NCI-H1092 (cell line): ENCODE results near the gene KCP.
"Not testable (repeated sequence)": the region's sequence is repeated elsewhere in the genome, so short reads cannot be mapped to it uniquely, and the experiment has no call there.

Experiments used
- DNase-seq: peaks from one replicate; lab custom pipeline; 2025; lab: John Stamatoyannopoulos, UW

The KCP gene

GRCh38 chr7:128921866-128922440 is 11.4 kb upstream of the KCP start:
- DNase-seq: no peak

GRCh38 chr7:128920913-128921582 is 10.5 kb upstream of the KCP start:
- no peak for DNase-seq

- no peak for DNase-seq
Observed at GRCh38 chr7:128919881-128920799, 9.6 kb upstream of the KCP start.

- DNase-seq: no peak
Observed at GRCh38 chr7:128919241-128919640, 8.7 kb upstream of the KCP start.

- DNase-seq: no peak
Observed at GRCh38 chr7:128918016-128918665, 7.6 kb upstream of the KCP start.

- no peak for DNase-seq
Observed at GRCh38 chr7:128917122-128917521, 6.6 kb upstream of the KCP start.

- no peak for DNase-seq
Observed at GRCh38 chr7:128916643-128916915, 6.1 kb upstream of the KCP start.

GRCh38 chr7:128915841-128916642 is 5.5 kb upstream of the KCP start:
- no peak for DNase-seq

GRCh38 chr7:128915271-128915819 is 4.8 kb upstream of the KCP start:
- DNase-seq: no peak

GRCh38 chr7:128914566-128915151 is 4.2 kb upstream of the KCP start:
- DNase-seq: no peak

GRCh38 chr7:128913870-128914565 is 3.5 kb upstream of the KCP start:
- no peak for DNase-seq

- not testable (repeated sequence) for DNase-seq
Observed at GRCh38 chr7:128912709-128913495, 2.4 kb upstream of the KCP start.

- no peak for DNase-seq
Observed at GRCh38 chr7:128912281-128912680, 1.8 kb upstream of the KCP start.

- DNase-seq: no peak
Observed at GRCh38 chr7:128911423-128912031, 1.0 kb upstream of the KCP start.

GRCh38 chr7:128909625-128910568 is 612 bp downstream of the KCP start:
- no peak for DNase-seq

GRCh38 chr7:128908750-128909624 is 1.5 kb downstream of the KCP start:
- no peak for DNase-seq
